ENCODE results near the gene TXLNA.

DNA sequence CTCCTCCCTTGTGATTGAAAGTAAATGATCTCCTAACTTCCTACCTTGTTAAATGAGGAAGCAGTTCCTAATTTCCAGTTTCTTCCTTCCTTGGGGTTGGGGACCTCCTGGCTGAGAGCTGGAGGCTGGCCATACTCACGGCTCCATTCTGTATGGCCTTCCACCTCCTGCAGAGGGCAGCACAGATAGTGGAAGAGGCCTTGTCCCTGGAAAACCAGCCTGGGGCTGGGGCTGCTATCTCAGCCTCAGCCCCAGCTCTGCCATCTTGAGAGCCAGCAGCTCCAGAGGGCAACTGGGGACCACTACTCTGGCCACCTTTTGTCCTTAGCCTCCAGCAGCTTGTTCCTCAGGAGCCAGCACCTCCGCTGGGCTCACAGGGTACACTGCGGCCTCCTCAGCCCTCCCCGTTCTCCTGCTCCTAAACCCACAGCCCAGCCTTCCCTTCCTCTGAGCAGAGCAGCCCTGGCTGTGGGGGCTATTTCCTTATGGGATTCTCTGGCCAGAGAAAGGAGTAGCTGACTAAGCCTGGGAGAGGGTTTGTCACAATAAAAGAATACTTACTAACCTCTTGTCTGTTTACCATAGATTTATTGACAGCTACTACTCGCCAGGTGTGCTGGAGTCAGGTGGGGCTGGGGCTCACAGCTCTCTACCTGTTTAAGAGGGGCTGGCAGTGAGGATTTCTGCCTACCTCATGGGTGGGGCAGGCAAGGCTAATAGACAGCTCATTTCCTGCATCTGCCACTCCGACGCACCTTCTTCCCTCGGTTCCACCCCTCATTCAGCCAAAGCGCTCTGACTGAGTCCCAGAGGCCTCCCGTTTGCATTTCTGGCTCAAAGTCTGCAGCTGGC lies 36.4 kb downstream of the TXLNA start:
- TF ChIP-seq, protein P1, sequence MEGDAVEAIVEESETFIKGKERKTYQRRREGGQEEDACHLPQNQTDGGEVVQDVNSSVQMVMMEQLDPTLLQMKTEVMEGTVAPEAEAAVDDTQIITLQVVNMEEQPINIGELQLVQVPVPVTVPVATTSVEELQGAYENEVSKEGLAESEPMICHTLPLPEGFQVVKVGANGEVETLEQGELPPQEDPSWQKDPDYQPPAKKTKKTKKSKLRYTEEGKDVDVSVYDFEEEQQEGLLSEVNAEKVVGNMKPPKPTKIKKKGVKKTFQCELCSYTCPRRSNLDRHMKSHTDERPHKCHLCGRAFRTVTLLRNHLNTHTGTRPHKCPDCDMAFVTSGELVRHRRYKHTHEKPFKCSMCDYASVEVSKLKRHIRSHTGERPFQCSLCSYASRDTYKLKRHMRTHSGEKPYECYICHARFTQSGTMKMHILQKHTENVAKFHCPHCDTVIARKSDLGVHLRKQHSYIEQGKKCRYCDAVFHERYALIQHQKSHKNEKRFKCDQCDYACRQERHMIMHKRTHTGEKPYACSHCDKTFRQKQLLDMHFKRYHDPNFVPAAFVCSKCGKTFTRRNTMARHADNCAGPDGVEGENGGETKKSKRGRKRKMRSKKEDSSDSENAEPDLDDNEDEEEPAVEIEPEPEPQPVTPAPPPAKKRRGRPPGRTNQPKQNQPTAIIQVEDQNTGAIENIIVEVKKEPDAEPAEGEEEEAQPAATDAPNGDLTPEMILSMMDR (optimal IDR thresholded peaks at IDR 0.05 in 1 of 3, IDR thresholded peaks at IDR 0.05 in 1 of 3, conservative IDR thresholded peaks at IDR 0.05 in 1 of 3; ENCODE audit: extremely low read depth in 1 of 3, insufficient read depth in 2 of 3, low read length in 3 of 3) = peak; percentile 88 to 91 (median 90)
- TF ChIP-seq EZH2 (IDR thresholded peaks at IDR 0.05; ENCODE audit: low read length) = no peak

Measured in keratinocyte (primary cell).